NCI-H1694 (cell line): ENCODE results near the gene PTPRN.

Experiments used
- DNase-seq: peaks from one replicate; lab custom pipeline; 2025; lab: John Stamatoyannopoulos, UW

Gene PTPRN

GRCh38 chr2:219308142-219309101, 779 bp downstream of the PTPRN start:
- no peak for DNase-seq

- DNase-seq, result no peak
These were observed 3.2 kb downstream of the PTPRN start for GRCh38 chr2:219306047-219306446.

DNA sequence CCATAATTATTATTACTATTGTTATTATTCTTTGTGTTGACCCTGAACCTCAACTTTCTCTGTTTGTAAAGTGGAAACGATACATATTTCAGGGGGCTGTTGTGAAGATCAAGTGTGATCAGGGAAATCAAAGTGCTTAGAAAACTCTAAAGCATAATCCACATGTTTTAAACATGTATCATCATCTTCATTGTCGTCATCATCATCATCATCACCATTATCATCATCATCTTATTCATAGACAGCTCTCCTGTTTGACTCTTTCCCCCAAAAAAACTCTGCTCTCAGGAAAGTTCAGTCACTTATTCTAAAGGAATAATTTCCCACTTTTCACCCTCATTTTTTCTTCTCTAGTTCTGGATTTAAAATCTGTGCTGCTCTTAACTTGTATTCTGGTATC, 5.0 kb downstream of the PTPRN start:
- no peak for DNase-seq

DNA sequence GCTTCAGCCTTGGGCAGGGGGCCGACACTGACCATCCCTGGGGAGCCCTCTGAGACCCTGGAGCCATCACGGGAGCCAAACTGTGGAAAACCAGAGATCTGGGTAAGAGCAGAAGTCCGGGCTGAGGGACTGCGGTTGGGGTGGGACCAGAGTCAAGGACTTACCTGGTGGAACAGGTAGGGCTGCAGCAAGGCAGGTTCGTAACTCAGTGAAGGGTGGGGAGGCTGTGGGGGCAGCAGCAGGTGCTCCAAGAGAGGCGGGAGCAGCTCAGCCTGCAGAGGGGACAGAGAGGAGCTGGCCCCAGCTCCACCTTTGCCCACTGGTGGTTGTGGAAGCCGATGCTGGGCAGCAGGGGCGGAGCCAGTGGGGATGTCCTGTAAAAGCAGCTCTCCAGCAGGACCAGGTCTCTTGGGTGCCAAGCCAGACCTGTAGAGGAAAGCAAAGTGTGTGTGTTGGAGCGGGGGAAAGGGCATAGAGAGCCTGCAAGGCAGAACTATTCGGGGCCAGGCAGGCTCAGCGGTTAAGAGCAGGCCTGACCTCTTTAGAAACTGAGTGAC, 6.7 kb downstream of the PTPRN start:
- DNase-seq, result no peak

DNA sequence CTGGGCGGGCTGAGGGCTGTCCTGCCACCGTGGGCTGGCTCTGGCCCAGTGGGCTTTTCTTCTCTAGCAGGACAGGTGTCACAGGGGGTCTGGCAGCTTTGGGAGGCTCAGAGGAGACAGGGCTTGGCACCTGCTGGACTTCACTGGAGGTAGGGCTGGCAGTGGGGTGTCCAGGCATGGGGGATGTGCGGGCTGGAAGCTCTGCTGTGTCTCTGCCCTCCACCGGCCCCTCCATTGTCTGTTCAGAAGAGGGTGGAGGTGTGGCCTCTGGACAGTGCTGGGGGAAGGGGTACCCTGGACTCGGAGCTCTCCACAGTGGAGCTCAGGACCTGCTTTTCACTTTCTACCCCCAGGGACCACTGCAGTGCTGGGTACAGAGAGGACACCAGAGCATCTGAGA, 9.2 kb downstream of the PTPRN start:
- DNase-seq, result no peak

DNA sequence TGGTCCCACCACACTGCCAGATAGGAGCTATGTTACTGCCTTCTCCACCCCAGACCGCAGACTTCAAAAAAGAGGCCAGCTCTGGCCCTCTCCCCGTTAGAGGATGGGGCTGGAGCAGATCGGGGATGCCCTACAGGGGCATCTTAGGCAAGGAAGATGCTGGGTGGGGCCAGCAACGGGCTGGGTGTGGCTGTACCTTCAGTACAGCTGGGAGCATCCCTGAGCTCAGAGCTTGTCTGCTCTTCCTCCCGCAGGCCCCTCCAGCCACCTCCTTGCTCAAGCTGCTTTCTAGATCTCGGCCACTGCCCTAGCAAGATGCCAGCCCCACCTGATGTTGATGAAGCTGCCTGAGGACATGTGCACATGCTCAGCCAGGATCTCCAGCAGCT, 9.8 kb downstream of the PTPRN start:
- DNase-seq, result no peak

GRCh38 chr2:219298759-219299371, 10.3 kb downstream of the PTPRN start:
- DNase-seq, result peak; percentile 78

GRCh38 chr2:219297766-219298456, 11.3 kb downstream of the PTPRN start:
- no peak for DNase-seq

GRCh38 chr2:219296631-219297391, 12.4 kb downstream of the PTPRN start:
- no peak for DNase-seq

- DNase-seq, result no peak
These were observed 13.1 kb downstream of the PTPRN start for GRCh38 chr2:219296142-219296541.

DNA sequence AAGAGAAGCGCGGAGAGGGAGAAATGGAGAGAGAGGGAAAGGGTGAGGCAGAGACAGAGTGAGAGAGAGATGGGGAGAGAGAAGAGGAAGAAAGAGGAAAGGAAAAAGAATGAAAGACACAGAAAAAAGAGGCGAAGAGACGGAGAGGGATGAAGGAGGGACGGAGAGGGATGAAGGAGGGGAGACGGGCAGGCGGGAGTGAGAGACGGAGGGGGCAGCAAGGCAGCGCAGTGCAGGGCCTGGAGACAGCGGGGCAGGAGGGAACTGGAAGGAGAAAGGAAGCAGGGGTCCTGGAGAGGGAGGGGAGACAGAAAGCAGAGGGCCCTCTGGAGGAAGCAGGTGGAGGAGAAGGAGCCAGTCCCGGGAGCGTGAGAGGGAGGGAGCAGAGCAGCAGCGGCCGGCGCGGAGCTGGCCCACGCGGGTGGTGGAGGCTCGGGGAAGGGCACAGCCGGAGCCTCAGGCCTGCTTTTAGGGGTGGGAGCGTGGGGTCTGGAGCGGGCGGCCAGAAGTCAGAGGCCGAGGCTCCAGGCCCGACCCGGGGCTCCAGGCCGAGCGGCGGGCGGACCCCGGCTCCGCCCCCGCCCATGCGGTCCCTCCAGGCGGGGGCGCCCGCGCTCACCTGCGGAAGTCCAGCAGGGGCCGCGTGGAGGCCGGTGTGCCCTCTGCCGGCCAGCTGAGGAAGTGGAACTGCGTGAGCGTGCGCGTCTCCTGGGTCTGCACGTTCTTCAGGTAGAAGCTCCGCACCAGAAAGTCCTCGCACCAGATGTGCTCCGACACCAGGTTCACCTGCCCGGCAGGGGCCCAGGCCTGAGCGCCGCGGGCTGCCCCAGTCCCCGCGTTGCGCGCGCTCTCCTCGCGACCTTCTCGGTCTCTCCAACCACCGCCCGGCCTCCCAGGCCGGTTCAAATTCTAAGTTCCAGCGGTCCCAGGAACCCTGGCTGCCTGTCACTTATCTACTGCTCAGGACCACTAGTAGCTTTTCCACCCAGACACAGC, 14.5 kb downstream of the PTPRN start:
- DNase-seq, result peak; percentile 54

DNA sequence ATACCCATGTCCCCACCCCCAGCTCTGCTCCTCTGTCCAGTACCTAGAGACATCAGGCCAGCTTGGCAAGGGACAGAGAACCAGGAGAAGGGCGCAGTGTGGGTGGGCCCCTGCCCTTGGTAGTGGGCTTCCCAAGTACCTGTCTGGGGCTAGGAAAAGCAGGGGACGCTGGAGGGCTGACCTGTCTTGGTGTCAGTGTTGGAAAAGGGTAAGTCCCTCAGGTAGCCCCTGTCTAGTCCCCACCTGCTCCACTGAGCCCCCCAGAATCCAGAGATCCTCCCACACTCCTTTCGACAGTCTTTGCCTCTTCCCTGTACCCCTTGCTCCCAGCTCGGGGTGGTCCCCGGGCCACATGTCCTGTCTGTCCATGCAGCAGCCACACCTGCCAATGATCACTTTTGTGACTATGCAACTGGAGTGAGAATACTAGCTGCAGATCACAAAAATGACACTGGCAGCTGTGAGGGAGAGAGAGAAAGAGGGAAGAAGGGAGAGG, 15.4 kb downstream of the PTPRN start:
- no peak for DNase-seq

DNA sequence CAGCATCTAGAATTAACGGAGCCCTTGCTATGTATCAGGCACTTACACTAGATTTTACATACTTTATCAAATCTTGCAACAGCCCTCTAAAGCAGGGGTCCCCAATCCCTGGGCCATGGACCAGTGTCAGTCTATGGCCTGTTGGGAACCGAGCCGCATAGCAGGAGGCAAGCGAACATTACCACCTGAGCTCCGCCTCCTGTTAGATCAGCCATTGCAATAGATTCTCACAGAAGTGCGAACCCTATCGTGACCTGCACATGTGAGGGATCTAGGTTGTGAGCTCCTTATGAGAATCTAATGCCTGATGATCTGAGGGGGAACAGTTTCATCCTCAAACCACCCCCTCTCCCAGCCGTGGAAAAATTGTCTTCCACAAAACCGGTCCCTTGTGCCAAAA, 16.6 kb downstream of the PTPRN start:
- DNase-seq, result no peak

DNA sequence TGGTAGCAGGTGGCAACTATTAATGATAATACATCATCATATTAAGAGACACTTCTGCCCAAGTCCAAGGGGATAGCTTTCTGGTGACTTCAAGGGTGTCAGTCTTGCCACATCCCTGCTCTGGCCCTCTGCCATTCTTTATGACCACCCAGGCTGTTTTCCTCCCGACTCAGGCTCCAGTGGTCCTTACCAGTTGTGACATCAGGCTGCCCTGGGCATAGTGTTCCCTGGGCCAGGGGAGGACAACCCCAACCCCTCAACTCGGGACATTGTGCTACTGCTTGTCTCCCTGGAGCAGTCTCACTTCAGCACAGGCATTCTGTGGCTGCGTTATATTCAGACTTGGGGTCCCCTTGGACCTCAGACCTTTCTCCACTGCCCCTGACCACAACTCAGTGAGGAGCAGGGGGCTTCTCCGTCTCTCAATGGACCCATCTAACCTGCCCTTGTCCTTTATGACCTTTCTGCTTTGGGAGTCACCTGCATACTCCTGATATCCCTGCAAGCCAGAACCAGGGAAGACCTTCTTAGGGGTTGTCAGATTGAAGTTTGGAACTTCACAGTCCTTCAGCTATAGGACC, 17.2 kb downstream of the PTPRN start:
- DNase-seq, result no peak

- no peak for DNase-seq
These were observed 17.8 kb downstream of the PTPRN start for GRCh38 chr2:219291394-219291793.

GRCh38 chr2:219290381-219291171, 18.6 kb downstream of the PTPRN start:
- no peak for DNase-seq

DNA sequence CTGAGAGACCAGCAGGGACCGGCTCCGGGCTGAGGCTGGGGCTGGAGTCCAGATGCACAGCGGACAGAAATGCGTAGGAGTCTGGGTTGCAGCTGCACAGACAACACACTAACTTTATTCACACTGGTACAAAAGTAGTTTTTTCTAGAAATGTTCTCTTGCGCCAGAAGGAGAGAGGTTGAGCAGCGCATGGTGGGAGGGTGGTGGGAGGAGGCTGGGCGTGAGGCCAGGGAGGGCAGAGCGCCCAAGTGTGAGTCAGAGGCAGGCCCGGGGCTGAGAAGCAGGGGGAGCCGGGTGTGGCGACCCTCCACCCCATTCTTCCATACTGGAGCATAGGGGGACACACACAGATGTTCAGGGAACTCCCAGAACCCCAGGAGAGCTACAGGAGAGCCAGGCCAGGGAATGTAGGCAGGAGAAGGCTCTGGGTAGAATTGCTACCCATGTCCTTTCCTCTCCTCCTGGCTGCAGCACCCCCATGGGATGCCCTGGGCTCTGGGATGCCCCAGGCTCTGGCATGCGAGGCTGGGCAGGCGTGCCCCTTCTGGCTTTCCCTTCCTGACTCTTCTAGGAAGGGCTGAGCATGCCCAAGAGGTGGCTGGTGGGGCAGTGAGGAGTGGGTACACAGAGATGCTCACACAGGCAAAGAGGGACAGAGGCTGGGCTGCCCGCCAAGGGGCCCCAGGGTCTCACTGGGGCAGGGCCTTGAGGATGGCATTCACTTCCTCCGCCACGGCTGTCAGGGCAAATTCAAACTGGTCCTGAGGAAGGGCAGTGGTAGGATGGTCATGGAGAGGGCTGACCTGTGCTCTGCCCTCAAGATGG, 19.5 kb downstream of the PTPRN start:
- peak; percentile 83 for DNase-seq

DNA sequence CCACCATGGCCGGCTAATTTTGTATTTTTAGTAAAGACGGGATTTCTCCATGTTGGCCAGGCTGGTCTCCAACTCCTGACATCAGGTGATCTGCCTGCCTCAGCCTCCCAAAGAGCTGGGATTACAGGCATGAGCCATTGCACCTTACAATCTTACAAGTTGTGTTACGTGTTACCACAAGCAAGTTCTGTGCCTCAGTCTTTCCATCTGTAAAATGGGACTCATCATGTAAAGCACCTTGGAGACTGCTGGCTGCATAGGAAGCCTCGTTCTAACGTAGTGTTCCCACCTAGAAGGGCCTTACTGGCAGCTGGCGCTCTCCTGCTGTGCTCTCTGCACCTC, 20.0 kb downstream of the PTPRN start:
- no peak for DNase-seq
